Memory B cell (primary cell): ENCODE data around the gene ITPKA.

Source experiments
- ATAC-seq: fragments of 150-1000 bp; cut with Tn5 transposase; 2 replicates; pipeline ENCODE4 v1.10.0; 2021; ENCODE audit warnings: low read depth, mild to moderate bottlenecking, moderate library complexity
- DNase-seq, 2 donors: peaks; one replicate each; pipeline ENCODE4 v3.0.0; 2022; ENCODE audit warnings: low spot score in 2 of 2
- H3K27ac Mint-ChIP-seq: one replicate; pipeline ENCODE4 v1.8.0; 2022; ENCODE audit warnings: mild to moderate bottlenecking, moderate library complexity, mixed read lengths
- H3K27me3 Mint-ChIP-seq: one replicate; pipeline ENCODE4 v1.8.0; 2022; ENCODE audit warnings: mixed read lengths
- H3K36me3 Mint-ChIP-seq: one replicate; pipeline ENCODE4 v1.8.0; 2022; ENCODE audit warnings: mild to moderate bottlenecking, mixed read lengths
- H3K4me1 Mint-ChIP-seq: one replicate; pipeline ENCODE4 v1.8.0; 2022; ENCODE audit warnings: mixed read lengths
- H3K4me3 Mint-ChIP-seq: one replicate; pipeline ENCODE4 v1.8.0; 2022; ENCODE audit warnings: mild to moderate bottlenecking, moderate library complexity, mixed read lengths
- H3K9me3 Mint-ChIP-seq: one replicate; pipeline ENCODE4 v1.8.0; 2022; ENCODE audit warnings: mixed read lengths

Gene ITPKA

GRCh38 chr15:41483115-41483514 lies 10.6 kb upstream of the ITPKA start:
- Mint-ChIP-seq H3K9me3 (no peaks in the 10 kb centered on the region), H3K36me3 (peaks cover 17% of the 10 kb centered on the region), H3K4me1 (peaks cover 10% of the 10 kb centered on the region), H3K27me3 (peaks cover 4% of the 10 kb centered on the region), H3K27ac (peak overlapping the region; percentile 45), H3K4me3 (peak overlapping the region; percentile 51)
- DNase-seq (peak in 1 of 2 donors; percentile 30), ATAC-seq (peak; percentile 94)

- ATAC-seq, result peak; percentile 55
- H3K27me3 Mint-ChIP-seq, result peaks cover 4% of the 10 kb centered on the region
- DNase-seq, result no peak
- H3K9me3 Mint-ChIP-seq, result no peaks in the 10 kb centered on the region
- peaks cover 17% of the 10 kb centered on the region for H3K36me3 Mint-ChIP-seq
- H3K4me1 Mint-ChIP-seq, result peaks cover 10% of the 10 kb centered on the region
- H3K4me3 Mint-ChIP-seq, result peak overlapping the region; percentile 51
- peak overlapping the region; percentile 45 for H3K27ac Mint-ChIP-seq
Observed at GRCh38 chr15:41483519-41483918, 10.2 kb upstream of the ITPKA start.

- DNase-seq (no peak), ATAC-seq (no peak)
- no peaks in the 10 kb centered on the region for H3K9me3 Mint-ChIP-seq
- H3K4me1 Mint-ChIP-seq, result peaks cover 10% of the 10 kb centered on the region
- H3K36me3 Mint-ChIP-seq, result peaks cover 12% of the 10 kb centered on the region
- no peak overlapping the region for H3K4me3 Mint-ChIP-seq
- peaks cover 4% of the 10 kb centered on the region for H3K27me3 Mint-ChIP-seq
- H3K27ac Mint-ChIP-seq, result peak overlapping the region; percentile 22
Observed at GRCh38 chr15:41484937-41485625, 8.6 kb upstream of the ITPKA start.

GRCh38 chr15:41486286-41486685 lies 7.4 kb upstream of the ITPKA start:
- no peak for DNase-seq
- ATAC-seq, result no peak
- H3K36me3 Mint-ChIP-seq, result peaks cover 4% of the 10 kb centered on the region
- H3K4me3 Mint-ChIP-seq, result no peak overlapping the region
- no peak overlapping the region for H3K27ac Mint-ChIP-seq
- peaks cover 10% of the 10 kb centered on the region for H3K4me1 Mint-ChIP-seq
- no peaks in the 10 kb centered on the region for H3K9me3 Mint-ChIP-seq
- H3K27me3 Mint-ChIP-seq, result peaks cover 9% of the 10 kb centered on the region

GRCh38 chr15:41487381-41487780 lies 6.3 kb upstream of the ITPKA start:
- ATAC-seq (no peak), DNase-seq (no peak)
- H3K4me3 Mint-ChIP-seq, result no peak overlapping the region
- no peaks in the 10 kb centered on the region for H3K9me3 Mint-ChIP-seq
- peaks cover 14% of the 10 kb centered on the region for H3K27me3 Mint-ChIP-seq
- H3K27ac Mint-ChIP-seq, result no peak overlapping the region
- H3K4me1 Mint-ChIP-seq, result peaks cover 13% of the 10 kb centered on the region
- H3K36me3 Mint-ChIP-seq, result peaks cover 2% of the 10 kb centered on the region

GRCh38 chr15:41487802-41488201 lies 5.9 kb upstream of the ITPKA start:
- H3K27ac Mint-ChIP-seq, result no peak overlapping the region

GRCh38 chr15:41489641-41490040 lies 4.0 kb upstream of the ITPKA start:
- DNase-seq, result no peak
- Mint-ChIP-seq H3K4me1 (peaks cover 8% of the 10 kb centered on the region), H3K27me3 (peaks cover 14% of the 10 kb centered on the region), H3K4me3 (no peak overlapping the region), H3K27ac (no peak overlapping the region), H3K36me3 (peaks cover 2% of the 10 kb centered on the region), H3K9me3 (no peaks in the 10 kb centered on the region)
- no peak for ATAC-seq

More at GRCh38 chr15:41487802-41488201, 5.9 kb upstream of the ITPKA start:
- H3K9me3 Mint-ChIP-seq, result no peaks in the 10 kb centered on the region
- DNase-seq, result no peak
- H3K27me3 Mint-ChIP-seq, result peaks cover 14% of the 10 kb centered on the region
- no peak overlapping the region for H3K4me3 Mint-ChIP-seq
- ATAC-seq, result no peak
- H3K36me3 Mint-ChIP-seq, result peaks cover 2% of the 10 kb centered on the region
- peaks cover 16% of the 10 kb centered on the region for H3K4me1 Mint-ChIP-seq

- H3K4me1 Mint-ChIP-seq, result peaks cover 8% of the 10 kb centered on the region
- no peak overlapping the region for H3K27ac Mint-ChIP-seq
- peaks cover 14% of the 10 kb centered on the region for H3K27me3 Mint-ChIP-seq
- ATAC-seq, result no peak
- H3K9me3 Mint-ChIP-seq, result no peaks in the 10 kb centered on the region
- H3K4me3 Mint-ChIP-seq, result no peak overlapping the region
- DNase-seq, result no peak
- peaks cover 2% of the 10 kb centered on the region for H3K36me3 Mint-ChIP-seq
Observed at GRCh38 chr15:41490355-41490754, 3.3 kb upstream of the ITPKA start.

GRCh38 chr15:41491889-41492288 lies 1.8 kb upstream of the ITPKA start:
- ATAC-seq (no peak), DNase-seq (no peak)
- H3K9me3 Mint-ChIP-seq, result no peaks in the 10 kb centered on the region
- H3K27me3 Mint-ChIP-seq, result peaks cover 19% of the 10 kb centered on the region
- no peak overlapping the region for H3K27ac Mint-ChIP-seq
- H3K4me3 Mint-ChIP-seq, result no peak overlapping the region
- peaks cover 8% of the 10 kb centered on the region for H3K4me1 Mint-ChIP-seq
- peaks cover 2% of the 10 kb centered on the region for H3K36me3 Mint-ChIP-seq

- Mint-ChIP-seq H3K9me3 (no peaks in the 10 kb centered on the region), H3K4me1 (peaks cover 8% of the 10 kb centered on the region), H3K27ac (no peak overlapping the region), H3K36me3 (peaks cover 2% of the 10 kb centered on the region), H3K4me3 (peak overlapping the region; percentile 85), H3K27me3 (peaks cover 22% of the 10 kb centered on the region)
- ATAC-seq, result no peak
- no peak for DNase-seq
Observed at GRCh38 chr15:41492597-41493204, 973 bp upstream of the ITPKA start.

- no peaks in the 10 kb centered on the region for H3K9me3 Mint-ChIP-seq
- ATAC-seq, result peak; percentile 37
- no peak for DNase-seq
- peak overlapping the region; percentile 71 for H3K4me3 Mint-ChIP-seq
- H3K27me3 Mint-ChIP-seq, result peaks cover 24% of the 10 kb centered on the region
- H3K36me3 Mint-ChIP-seq, result peaks cover 2% of the 10 kb centered on the region
- no peak overlapping the region for H3K27ac Mint-ChIP-seq
- peaks cover 11% of the 10 kb centered on the region for H3K4me1 Mint-ChIP-seq
Observed at GRCh38 chr15:41493902-41494189, 172 bp downstream of the ITPKA start.

GRCh38 chr15:41494190-41494921 lies 682 bp downstream of the ITPKA start:
- H3K36me3 Mint-ChIP-seq, result peaks cover 2% of the 10 kb centered on the region
- peaks cover 27% of the 10 kb centered on the region for H3K27me3 Mint-ChIP-seq
- no peak overlapping the region for H3K27ac Mint-ChIP-seq
- ATAC-seq (peak; percentile 28), DNase-seq (peak; percentile 33 to 58)
- H3K4me3 Mint-ChIP-seq, result peak overlapping the region; percentile 71
- peaks cover 13% of the 10 kb centered on the region for H3K4me1 Mint-ChIP-seq
- no peaks in the 10 kb centered on the region for H3K9me3 Mint-ChIP-seq

- Mint-ChIP-seq H3K27ac (no peak overlapping the region), H3K4me3 (peak overlapping the region; percentile 71)
- peak; percentile 53 to 63 for DNase-seq
Observed at GRCh38 chr15:41494922-41495735, 1.5 kb downstream of the ITPKA start.

More at GRCh38 chr15:41494922-41495735, 1.5 kb downstream of the ITPKA start:
- no peaks in the 10 kb centered on the region for H3K9me3 Mint-ChIP-seq
- peaks cover 15% of the 10 kb centered on the region for H3K4me1 Mint-ChIP-seq
- H3K36me3 Mint-ChIP-seq, result peaks cover 2% of the 10 kb centered on the region
- peak; percentile 46 for ATAC-seq
- H3K27me3 Mint-ChIP-seq, result peaks cover 27% of the 10 kb centered on the region
